Activated CD4-positive, alpha-beta T cell treated with anti-CD3 and anti-CD28 coated beads for 24 hours (primary cell): ENCODE data around the gene PTPN23.
"Not testable (repeated sequence)": the region's sequence is repeated elsewhere in the genome, so short reads cannot be mapped to it uniquely, and the experiment has no call there.

Experiments
- DNase-seq, 2 donors: peaks; one replicate each; pipeline ENCODE4 v3.0.0-alpha.2; 2020; ENCODE audit warnings: low read depth in 2 of 2

The PTPN23 gene

DNA sequence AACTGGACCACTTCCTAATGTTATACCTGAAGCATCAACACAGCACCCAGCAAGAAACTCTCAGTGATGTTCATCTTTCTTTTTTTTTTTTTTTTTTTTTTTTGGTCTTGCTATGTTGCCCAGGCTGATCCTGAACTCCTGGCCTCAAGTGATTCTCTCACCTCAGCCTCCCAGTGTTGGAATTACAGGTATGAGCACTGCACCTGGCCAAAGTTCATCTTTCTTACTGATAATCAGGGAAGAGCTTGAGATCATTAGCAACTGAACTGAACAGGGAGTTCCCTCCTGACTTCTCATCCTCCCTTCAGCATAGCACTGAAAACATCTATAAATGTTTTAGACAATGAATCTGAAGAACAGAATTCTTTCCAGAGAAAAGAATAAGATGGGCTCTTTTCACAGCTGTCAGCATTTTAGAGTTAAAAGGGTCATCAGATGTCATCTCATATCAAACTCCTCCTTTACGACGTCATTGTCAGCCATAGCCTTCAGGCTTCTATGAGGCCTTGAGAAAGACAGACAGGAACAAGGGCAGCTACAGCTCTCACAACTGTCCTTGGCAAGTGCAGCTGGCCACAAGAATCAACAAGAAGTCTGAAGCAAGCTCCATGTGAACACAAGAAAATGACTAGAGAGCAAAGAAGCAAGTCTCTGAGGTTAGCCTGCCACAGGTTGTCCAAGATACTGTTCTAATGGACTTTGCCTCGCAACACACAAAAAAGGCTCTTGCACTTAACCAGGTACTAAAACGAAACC is 61.2 kb downstream of the PTPN23 start:
- no peak for DNase-seq

DNA sequence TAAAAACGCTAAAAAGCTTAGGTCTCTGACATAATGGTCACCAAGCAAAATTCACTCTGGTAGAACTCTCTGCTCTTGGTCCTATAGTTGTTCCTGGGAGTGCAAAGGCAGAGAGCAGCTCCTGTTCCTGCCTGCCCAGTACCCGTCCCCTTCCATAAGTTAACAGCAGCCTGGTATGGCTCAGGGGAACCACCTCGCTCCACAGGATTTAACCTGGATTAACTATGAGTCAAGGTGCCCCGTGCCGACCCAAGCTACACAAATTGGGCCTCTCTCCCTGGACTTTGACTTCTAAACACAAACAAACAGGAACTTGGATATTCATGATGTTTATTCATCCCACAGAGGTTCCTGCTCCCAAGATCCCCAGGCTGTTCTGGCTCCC is 62.8 kb downstream of the PTPN23 start:
- no peak for DNase-seq

DNA sequence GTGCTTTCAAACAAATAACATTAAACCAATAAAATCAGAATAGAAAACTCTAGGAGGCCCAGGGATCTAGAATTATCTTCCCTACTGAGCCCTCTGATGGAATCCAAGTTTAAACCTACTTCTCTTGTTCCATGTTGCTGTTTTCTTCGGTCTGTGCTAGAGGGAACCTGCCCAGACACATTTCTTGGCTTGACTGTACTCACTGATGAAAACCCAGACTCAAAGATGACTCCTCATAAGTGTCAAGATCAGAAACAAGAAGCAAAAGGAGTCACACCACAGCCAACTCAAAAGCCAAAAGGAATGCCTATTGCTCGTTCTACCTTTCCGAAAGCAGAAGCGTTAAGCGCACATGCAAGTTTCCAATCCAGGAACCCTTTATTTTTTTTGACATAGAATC is 63.3 kb downstream of the PTPN23 start:
- DNase-seq: no peak

- DNase-seq: no peak
These were observed 71.8 kb downstream of the PTPN23 start for GRCh38 chr3:47452453-47453215.

GRCh38 chr3:47455806-47456452 is 75.1 kb downstream of the PTPN23 start:
- DNase-seq: no peak

- DNase-seq: no peak
These were observed 76.2 kb downstream of the PTPN23 start for GRCh38 chr3:47456984-47457383.

DNA sequence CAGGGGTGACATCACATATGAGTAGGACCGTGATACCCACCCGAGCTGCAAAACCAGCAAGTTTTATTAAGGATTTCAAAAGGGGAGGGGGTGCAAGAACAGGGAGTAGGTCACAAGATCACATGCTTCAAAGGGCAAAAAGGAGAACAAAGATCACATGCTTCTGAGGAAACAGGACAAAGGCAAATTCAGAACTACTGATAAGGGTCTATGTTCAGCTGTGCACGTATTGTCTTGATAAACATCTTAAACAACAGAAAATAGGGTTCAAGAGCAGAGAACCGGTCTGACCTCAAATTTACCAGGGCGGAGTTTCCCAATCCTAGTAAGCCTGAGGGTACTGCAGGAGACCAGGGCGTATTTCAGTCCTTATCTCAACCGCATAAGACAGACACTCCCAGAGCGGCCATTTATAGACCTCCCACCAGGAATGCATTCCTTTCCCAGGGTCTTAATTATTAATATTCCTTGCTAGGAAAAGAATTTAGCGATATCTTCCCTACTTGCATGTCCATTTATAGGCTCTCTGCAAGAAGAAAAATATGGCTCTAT is 78.8 kb downstream of the PTPN23 start:
- DNase-seq: not testable (repeated sequence)
